Tibial nerve (tissue), 3 donors: ENCODE data around the gene NIPBL.

Experiments used
- POLR2A ChIP-seq, 2 donors: fragments of 450-650 bp; IDR thresholded peaks; one replicate each; pipeline ENCODE4 v1.6.1; 2017; ENCODE audit warnings: antibody characterized with exemption in 2 of 2, mild to moderate bottlenecking in 2 of 2, moderate library complexity in 2 of 2
- TF ChIP-seq, protein P1 (sequence below), 5 experiments: fragments of 200-600 bp in 3 of 5; fragments of 450-650 bp in 2 of 5; sonication (generic) in 3 of 5; IDR thresholded peaks; one replicate each; pipeline ENCODE4 v1.5.1; 2016 to 2019; ENCODE audit warnings: antibody characterized with exemption in 5 of 5, mild to moderate bottlenecking in 3 of 5, moderate library complexity in 2 of 5

DNA sequence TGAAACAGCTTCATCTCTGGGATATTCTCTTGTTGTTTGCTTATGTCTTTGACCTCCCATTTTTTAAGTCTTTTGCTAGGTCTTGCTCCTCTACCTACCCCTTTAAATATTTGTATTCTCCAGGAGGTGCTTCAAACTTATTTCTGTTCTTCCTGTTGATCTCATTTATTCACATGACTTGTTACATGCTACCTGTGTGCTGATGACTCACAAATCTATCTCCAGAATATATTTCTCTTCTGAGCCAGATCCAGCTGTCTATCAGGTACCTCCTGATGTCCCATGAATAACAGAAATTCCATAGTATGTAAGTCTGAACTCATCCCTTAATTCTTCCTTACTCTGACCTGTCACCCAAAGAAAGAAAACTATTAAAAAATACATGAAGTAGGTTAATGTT is 11.0 kb downstream of the NIPBL start:
- TF ChIP-seq, protein P1, sequence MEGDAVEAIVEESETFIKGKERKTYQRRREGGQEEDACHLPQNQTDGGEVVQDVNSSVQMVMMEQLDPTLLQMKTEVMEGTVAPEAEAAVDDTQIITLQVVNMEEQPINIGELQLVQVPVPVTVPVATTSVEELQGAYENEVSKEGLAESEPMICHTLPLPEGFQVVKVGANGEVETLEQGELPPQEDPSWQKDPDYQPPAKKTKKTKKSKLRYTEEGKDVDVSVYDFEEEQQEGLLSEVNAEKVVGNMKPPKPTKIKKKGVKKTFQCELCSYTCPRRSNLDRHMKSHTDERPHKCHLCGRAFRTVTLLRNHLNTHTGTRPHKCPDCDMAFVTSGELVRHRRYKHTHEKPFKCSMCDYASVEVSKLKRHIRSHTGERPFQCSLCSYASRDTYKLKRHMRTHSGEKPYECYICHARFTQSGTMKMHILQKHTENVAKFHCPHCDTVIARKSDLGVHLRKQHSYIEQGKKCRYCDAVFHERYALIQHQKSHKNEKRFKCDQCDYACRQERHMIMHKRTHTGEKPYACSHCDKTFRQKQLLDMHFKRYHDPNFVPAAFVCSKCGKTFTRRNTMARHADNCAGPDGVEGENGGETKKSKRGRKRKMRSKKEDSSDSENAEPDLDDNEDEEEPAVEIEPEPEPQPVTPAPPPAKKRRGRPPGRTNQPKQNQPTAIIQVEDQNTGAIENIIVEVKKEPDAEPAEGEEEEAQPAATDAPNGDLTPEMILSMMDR (IDR thresholded peaks at IDR 0.05) = no peak
- TF ChIP-seq POLR2A (IDR thresholded peaks at IDR 0.05) = no peak
